K562 (cell line): ENCODE data around the gene DBP. TPM values are rescaled to one million over a fixed set of nuclear protein-coding genes. Genes with fewer than 3 reads are reported as not detected.

ENCODE experiments used
- BHLHE40 ChIP-seq: IDR thresholded peaks from 2 replicates; pipeline ENCODE4 v1.6.1; 2011; ENCODE audit warnings: low read length, improper control_type of control experiment
- CHCHD3 ChIP-seq: fragments of 250-450 bp; sonication (Bioruptor Pico); IDR thresholded peaks from 2 replicates; pipeline ENCODE4 v2.1.2; 2022; ENCODE audit warnings: mild to moderate bottlenecking
- EWSR1 ChIP-seq: fragments of 450-650 bp; IDR thresholded peaks from 2 replicates; pipeline ENCODE4 v1.6.1; 2018; ENCODE audit warnings: borderline replicate concordance, mild to moderate bottlenecking, low read depth, moderate library complexity; ENCODE audit not compliant: partially characterized antibody
- FIP1L1 ChIP-seq: fragments of 200-400 bp; formaldehyde crosslinking; IDR thresholded peaks from 2 replicates; pipeline ENCODE4 v1.6.1; 2018; ENCODE audit warnings: mild to moderate bottlenecking, low read depth, low read length; ENCODE audit not compliant: poor library complexity, severe bottlenecking
- FOS ChIP-seq: IDR thresholded peaks from 3 replicates; pipeline ENCODE4 v1.6.1; 2011; ENCODE audit not compliant: insufficient read length; ENCODE audit errors: extremely low read depth
- FOSL1 ChIP-seq: fragments of 200-800 bp; sonication (Bioruptor generic); conservative IDR thresholded peaks from 2 replicates; pipeline ENCODE4 v1.6.1; 2016; ENCODE audit warnings: missing genetic modification characterization, missing compliant biosample characterization
- HOXB6 ChIP-seq: fragments of 250-450 bp; sonication (Bioruptor Pico); IDR thresholded peaks from 2 replicates; pipeline ENCODE4 v1.5.1; 2022; ENCODE audit warnings: mild to moderate bottlenecking, borderline replicate concordance
- MEF2A ChIP-seq: IDR thresholded peaks from 2 replicates; pipeline ENCODE4 v1.6.1; 2011; ENCODE audit warnings: low read depth, mild to moderate bottlenecking, low read length, moderate library complexity; ENCODE audit not compliant: control insufficient read depth
- PTBP1 ChIP-seq: fragments of 200-400 bp; formaldehyde crosslinking; IDR thresholded peaks from 2 replicates; pipeline ENCODE4 v1.6.1; 2017; ENCODE audit warnings: low read depth, low read length
- RBFOX2 ChIP-seq: fragments of 200-400 bp; formaldehyde crosslinking; IDR thresholded peaks from 2 replicates; pipeline ENCODE4 v1.6.1; 2017; ENCODE audit warnings: low read depth, mild to moderate bottlenecking, low read length, moderate library complexity
- RERE ChIP-seq: sonication (generic); formaldehyde crosslinking; IDR thresholded peaks from 2 replicates; pipeline ENCODE4 v1.8.0; 2023; ENCODE audit warnings: missing genetic modification reagents, mild to moderate bottlenecking, borderline replicate concordance
- SETDB1 ChIP-seq: IDR thresholded peaks from one replicate; pipeline ENCODE4 v1.6.1; 2012; ENCODE audit warnings: low read length, control low read depth, inconsistent platforms
- SRSF3 ChIP-seq: fragments of 200-400 bp; formaldehyde crosslinking; IDR thresholded peaks from 2 replicates; pipeline ENCODE4 v1.6.1; 2016; ENCODE audit warnings: mild to moderate bottlenecking, low read length, moderate library complexity; ENCODE audit not compliant: insufficient read depth
- TRIM24 ChIP-seq, 2 experiments: fragments of 450-650 bp; IDR thresholded peaks; 2 replicates each; pipeline ENCODE4 v1.6.1; 2016
- ZNF444 ChIP-seq: fragments of 250-450 bp; sonication (Bioruptor Pico); IDR thresholded peaks from 2 replicates; pipeline ENCODE4 v1.4.0; 2020; ENCODE audit warnings: mild to moderate bottlenecking, moderate library complexity
- ZNF507 ChIP-seq: conservative IDR thresholded peaks from 2 replicates; pipeline ENCODE4 v1.6.1; 2017; ENCODE audit warnings: missing genetic modification characterization, missing compliant biosample characterization
- ZNF561 ChIP-seq: fragments of 450-650 bp; formaldehyde crosslinking; conservative IDR thresholded peaks from 2 replicates; pipeline ENCODE4 v1.4.0; 2020; ENCODE audit warnings: mild to moderate bottlenecking, moderate library complexity
- polyA plus RNA-seq, 8 experiments: library from polyadenylated mRNA; depleted of rRNA in 4 of 8; stranded (reverse) in 5 of 8; unstranded in 3 of 8; fragments of >200 nt; fragmentation: Nextera tagmentation in 2 of 8; fragmentation: Illumina TruSeq in 1 of 8; extraction: Ambion mirVana in 2 of 8; extraction: Trizol in 1 of 8; gene quantifications; 2 replicates each; pipeline versions ENCODE4 v1.2.1 to v1.2.3, GENCODE V29; 2011 to 2014; ENCODE audit warnings: inconsistent platforms in 1 of 8, missing spikeins in 1 of 8
- total RNA-seq, 7 experiments: library from RNA; depleted of rRNA in 6 of 7; stranded (reverse); fragments of >200 nt in 6 of 7; fragmentation: Illumina TruSeq in 2 of 7; extraction: Trizol in 2 of 7; gene quantifications; 2 replicates each; pipeline versions ENCODE4 v1.2.1 to v1.2.3, GENCODE V29; 2011 to 2021; ENCODE audit warnings: low replicate concordance in 1 of 7
- TF ChIP-seq, protein P1 (sequence below), 2 experiments: fragments of 150-350 bp in 1 of 2; IDR thresholded peaks; 2 replicates each; pipeline ENCODE4 v1.6.1; 2012 to 2016; ENCODE audit warnings: low read depth in 2 of 2, low read length in 2 of 2, mild to moderate bottlenecking in 1 of 2, moderate library complexity in 1 of 2

Gene DBP
- total and polyA plus RNA-seq, 9 of the 15 experiments (the other 6 are each of a cell fraction or from before 2014, with no cell fraction given), result 0.25 to 5.5 (median 1.8) TPM

- TF ChIP-seq MEF2A (no peak), BHLHE40 (no peak), RBFOX2 (peak; percentile 67), ZNF561 (CRISPR knock-in tag) (no peak), PTBP1 (0 out of 2 replicates have a peak, but pooled peaks have one; percentile 71), FOS (no peak), RERE (CRISPR knock-in tag) (no peak), FOSL1 (no peak), SETDB1 (no peak), EWSR1 (no peak), ZNF444 (peak; percentile 64; the same call in 1 of the 2 replicates), FIP1L1 (peak; percentile 31), HOXB6 (CRISPR knock-in tag) (no peak), ZNF507 (tag) (no peak), TRIM24 (IDR thresholded peaks at IDR 0.05) (peak in 1 of 2 experiments; percentile 39; a peak in 1 of 4 replicates), SRSF3 (no peak), CHCHD3 (CRISPR knock-in tag) (0 out of 2 replicates have a peak, but pooled peaks have one; percentile 13)
- TF ChIP-seq, protein P1, sequence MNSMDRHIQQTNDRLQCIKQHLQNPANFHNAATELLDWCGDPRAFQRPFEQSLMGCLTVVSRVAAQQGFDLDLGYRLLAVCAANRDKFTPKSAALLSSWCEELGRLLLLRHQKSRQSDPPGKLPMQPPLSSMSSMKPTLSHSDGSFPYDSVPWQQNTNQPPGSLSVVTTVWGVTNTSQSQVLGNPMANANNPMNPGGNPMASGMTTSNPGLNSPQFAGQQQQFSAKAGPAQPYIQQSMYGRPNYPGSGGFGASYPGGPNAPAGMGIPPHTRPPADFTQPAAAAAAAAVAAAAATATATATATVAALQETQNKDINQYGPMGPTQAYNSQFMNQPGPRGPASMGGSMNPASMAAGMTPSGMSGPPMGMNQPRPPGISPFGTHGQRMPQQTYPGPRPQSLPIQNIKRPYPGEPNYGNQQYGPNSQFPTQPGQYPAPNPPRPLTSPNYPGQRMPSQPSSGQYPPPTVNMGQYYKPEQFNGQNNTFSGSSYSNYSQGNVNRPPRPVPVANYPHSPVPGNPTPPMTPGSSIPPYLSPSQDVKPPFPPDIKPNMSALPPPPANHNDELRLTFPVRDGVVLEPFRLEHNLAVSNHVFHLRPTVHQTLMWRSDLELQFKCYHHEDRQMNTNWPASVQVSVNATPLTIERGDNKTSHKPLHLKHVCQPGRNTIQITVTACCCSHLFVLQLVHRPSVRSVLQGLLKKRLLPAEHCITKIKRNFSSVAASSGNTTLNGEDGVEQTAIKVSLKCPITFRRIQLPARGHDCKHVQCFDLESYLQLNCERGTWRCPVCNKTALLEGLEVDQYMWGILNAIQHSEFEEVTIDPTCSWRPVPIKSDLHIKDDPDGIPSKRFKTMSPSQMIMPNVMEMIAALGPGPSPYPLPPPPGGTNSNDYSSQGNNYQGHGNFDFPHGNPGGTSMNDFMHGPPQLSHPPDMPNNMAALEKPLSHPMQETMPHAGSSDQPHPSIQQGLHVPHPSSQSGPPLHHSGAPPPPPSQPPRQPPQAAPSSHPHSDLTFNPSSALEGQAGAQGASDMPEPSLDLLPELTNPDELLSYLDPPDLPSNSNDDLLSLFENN (IDR thresholded peaks at IDR 0.05; ENCODE audit: low read depth in 2 of 2, low read length in 2 of 2), result peak in 1 of 2 experiments; percentile 65; a peak in 1 of 4 replicates
Observed at GRCh38 chr19:48614436-48615230, 22.5 kb downstream of the DBP start, which contains the start of gene FAM83E (continued).
